Umbilical cord (tissue), 2 donors: ENCODE data around the gene PPP2R2C. TPM values are rescaled to one million over a fixed set of nuclear protein-coding genes. Genes with fewer than 3 reads are reported as not detected.

Experiments used
- DNase-seq: peaks from one replicate; pipeline ENCODE4 v3.0.0-alpha.2; 2015; ENCODE audit warnings: low spot score
- total RNA-seq: library from RNA; depleted of rRNA; stranded (reverse); fragments of >200 nt; gene quantifications from one replicate; pipeline ENCODE4 v1.2.3, GENCODE V29; 2014; ENCODE audit warnings: low replicate concordance; ENCODE audit not compliant: insufficient read depth

Gene PPP2R2C
- total RNA-seq, 1 donor from 2014 or later = 2.9 TPM

GRCh38 chr4:6469898-6470501, 2.4 kb downstream of the PPP2R2C start:
- DNase-seq = no peak

- DNase-seq = no peak
Measured at GRCh38 chr4:6469144-6469543, 3.3 kb downstream of the PPP2R2C start.

- DNase-seq = no peak
Measured at GRCh38 chr4:6468376-6468775, 4.0 kb downstream of the PPP2R2C start.

- no peak for DNase-seq
Measured at GRCh38 chr4:6467600-6467999, 4.8 kb downstream of the PPP2R2C start.

- no peak for DNase-seq
Measured at GRCh38 chr4:6466756-6467381, 5.5 kb downstream of the PPP2R2C start.

- no peak for DNase-seq
Measured at GRCh38 chr4:6465955-6466354, 6.5 kb downstream of the PPP2R2C start.

- DNase-seq = no peak
Measured at GRCh38 chr4:6464842-6465588, 7.4 kb downstream of the PPP2R2C start.

- no peak for DNase-seq
Measured at GRCh38 chr4:6463311-6464289, 8.8 kb downstream of the PPP2R2C start.

GRCh38 chr4:6461301-6462165, 10.9 kb downstream of the PPP2R2C start:
- DNase-seq = no peak

- DNase-seq = no peak
Measured at GRCh38 chr4:6460876-6461275, 11.5 kb downstream of the PPP2R2C start.

- DNase-seq = no peak
Measured at GRCh38 chr4:6458528-6458927, 13.9 kb downstream of the PPP2R2C start.

- no peak for DNase-seq
Measured at GRCh38 chr4:6456450-6456849, 16.0 kb downstream of the PPP2R2C start.

GRCh38 chr4:6454112-6454910, 18.1 kb downstream of the PPP2R2C start:
- DNase-seq = no peak

GRCh38 chr4:6453688-6453990, 18.8 kb downstream of the PPP2R2C start:
- no peak for DNase-seq

- DNase-seq = no peak
Measured at GRCh38 chr4:6452897-6453687, 19.3 kb downstream of the PPP2R2C start.

GRCh38 chr4:6452116-6452896, 20.1 kb downstream of the PPP2R2C start:
- DNase-seq = no peak

GRCh38 chr4:6451309-6451708, 21.1 kb downstream of the PPP2R2C start:
- DNase-seq = no peak

GRCh38 chr4:6450709-6451108, 21.7 kb downstream of the PPP2R2C start:
- no peak for DNase-seq
